PFSK-1 (cell line): ENCODE measurements around the gene MXI1.

Source experiments
- FOXP2 ChIP-seq: optimal IDR thresholded peaks from 2 replicates; pipeline ENCODE3; 2011; ENCODE audit warnings: borderline replicate concordance, control low read depth, inconsistent platforms; ENCODE audit not compliant: insufficient read depth; ENCODE audit errors: extremely low read length, extremely low read depth
- POLR2AphosphoS5 ChIP-seq: IDR thresholded peaks from 2 replicates; pipeline ENCODE4 v1.6.1; 2012; ENCODE audit warnings: low read depth, mild to moderate bottlenecking, control low read depth, low read length, moderate library complexity
- SIN3A ChIP-seq: IDR thresholded peaks from 2 replicates; pipeline ENCODE4 v1.6.1; 2012; ENCODE audit warnings: mild to moderate bottlenecking, low read length, moderate library complexity, borderline replicate concordance; ENCODE audit not compliant: insufficient read depth
- TAF1 ChIP-seq: IDR thresholded peaks from 2 replicates; pipeline ENCODE4 v1.6.1; 2012; ENCODE audit warnings: low read length, control low read depth, borderline replicate concordance; ENCODE audit not compliant: insufficient read depth
- TF ChIP-seq, protein P1 (sequence below), 2 experiments: IDR thresholded peaks; 2 replicates each; pipeline versions ENCODE4 v1.6.1 to v1.8.0; 2011 to 2012; ENCODE audit warnings: low read depth in 2 of 2, low read length in 2 of 2, control low read depth in 1 of 2, inconsistent platforms in 1 of 2, mild to moderate bottlenecking in 1 of 2, moderate library complexity in 1 of 2; ENCODE audit not compliant: insufficient read depth in 1 of 2

MXI1 gene

DNA sequence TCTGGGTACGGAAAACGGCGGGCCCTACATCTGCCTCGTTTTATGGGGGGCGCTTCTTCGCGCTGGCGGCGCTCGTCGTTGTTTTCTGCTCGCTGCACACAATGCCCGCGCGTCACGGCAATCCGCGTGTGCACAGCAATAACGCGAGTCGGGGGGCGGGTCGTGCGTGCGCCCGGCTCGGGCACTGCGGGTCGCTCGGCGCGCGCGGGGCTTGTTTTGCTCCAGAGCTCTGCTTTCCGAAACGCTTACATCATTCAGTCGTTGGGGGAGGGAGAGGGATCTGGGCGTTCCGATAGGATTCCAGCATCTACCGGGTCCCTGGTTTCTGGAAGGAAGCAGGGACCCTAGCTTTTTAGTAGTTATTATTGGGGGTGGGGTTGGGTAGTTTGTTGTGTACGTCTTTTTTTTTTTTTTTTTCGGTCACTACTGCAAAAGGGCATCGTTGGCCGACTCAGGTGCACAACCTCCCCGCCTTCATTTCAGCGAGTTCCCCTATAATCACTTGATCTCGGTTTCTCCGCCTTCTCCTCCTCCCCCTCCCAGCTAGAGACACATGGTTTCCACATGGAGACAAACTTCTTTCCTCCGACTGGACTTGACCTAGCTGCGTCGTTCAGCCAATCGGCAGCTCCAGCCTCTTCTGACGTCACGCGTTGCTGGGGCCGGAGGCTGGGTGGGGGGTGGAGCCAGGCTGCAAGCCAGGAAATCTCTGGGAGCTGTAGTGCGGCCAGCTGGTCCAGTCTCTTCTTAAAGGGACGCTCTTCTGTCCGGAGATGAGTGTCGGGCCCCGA is 3.5 kb downstream of the MXI1 start:
- TF ChIP-seq TAF1: 0 out of 2 replicates have a peak, but pooled peaks have one; percentile 32
- TF ChIP-seq SIN3A: peak; percentile 75; the same call in 1 of the 2 replicates
- TF ChIP-seq FOXP2: no peak
- TF ChIP-seq, protein P1, sequence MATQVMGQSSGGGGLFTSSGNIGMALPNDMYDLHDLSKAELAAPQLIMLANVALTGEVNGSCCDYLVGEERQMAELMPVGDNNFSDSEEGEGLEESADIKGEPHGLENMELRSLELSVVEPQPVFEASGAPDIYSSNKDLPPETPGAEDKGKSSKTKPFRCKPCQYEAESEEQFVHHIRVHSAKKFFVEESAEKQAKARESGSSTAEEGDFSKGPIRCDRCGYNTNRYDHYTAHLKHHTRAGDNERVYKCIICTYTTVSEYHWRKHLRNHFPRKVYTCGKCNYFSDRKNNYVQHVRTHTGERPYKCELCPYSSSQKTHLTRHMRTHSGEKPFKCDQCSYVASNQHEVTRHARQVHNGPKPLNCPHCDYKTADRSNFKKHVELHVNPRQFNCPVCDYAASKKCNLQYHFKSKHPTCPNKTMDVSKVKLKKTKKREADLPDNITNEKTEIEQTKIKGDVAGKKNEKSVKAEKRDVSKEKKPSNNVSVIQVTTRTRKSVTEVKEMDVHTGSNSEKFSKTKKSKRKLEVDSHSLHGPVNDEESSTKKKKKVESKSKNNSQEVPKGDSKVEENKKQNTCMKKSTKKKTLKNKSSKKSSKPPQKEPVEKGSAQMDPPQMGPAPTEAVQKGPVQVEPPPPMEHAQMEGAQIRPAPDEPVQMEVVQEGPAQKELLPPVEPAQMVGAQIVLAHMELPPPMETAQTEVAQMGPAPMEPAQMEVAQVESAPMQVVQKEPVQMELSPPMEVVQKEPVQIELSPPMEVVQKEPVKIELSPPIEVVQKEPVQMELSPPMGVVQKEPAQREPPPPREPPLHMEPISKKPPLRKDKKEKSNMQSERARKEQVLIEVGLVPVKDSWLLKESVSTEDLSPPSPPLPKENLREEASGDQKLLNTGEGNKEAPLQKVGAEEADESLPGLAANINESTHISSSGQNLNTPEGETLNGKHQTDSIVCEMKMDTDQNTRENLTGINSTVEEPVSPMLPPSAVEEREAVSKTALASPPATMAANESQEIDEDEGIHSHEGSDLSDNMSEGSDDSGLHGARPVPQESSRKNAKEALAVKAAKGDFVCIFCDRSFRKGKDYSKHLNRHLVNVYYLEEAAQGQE (IDR thresholded peaks at IDR 0.05; ENCODE audit: insufficient read depth in 1 of 2, low read depth in 2 of 2, low read length in 2 of 2): no peak
- TF ChIP-seq POLR2AphosphoS5: no peak

DNA sequence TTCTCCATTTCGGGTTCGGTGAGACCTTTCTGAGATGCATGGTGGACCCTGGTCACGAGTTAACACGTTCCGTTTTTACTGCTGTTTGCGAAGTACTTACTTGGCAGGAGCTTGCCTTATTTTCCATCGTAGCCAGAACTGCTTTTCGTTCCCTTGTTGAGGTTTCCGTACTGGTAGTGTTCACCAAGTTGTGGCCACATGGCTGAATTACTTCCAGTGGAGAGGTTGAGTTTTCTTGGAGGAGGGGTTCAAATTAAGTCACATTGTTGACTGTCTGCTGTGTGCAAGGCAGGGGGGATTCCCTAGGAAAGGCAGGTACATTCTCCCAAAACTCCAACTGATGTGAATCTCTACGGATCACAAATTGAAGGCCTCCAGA is 4.0 kb downstream of the MXI1 start:
- TF ChIP-seq, protein P1 (IDR thresholded peaks at IDR 0.05; ENCODE audit: insufficient read depth in 1 of 2, low read depth in 2 of 2, low read length in 2 of 2): no peak
- no peak for TF ChIP-seq POLR2AphosphoS5

DNA sequence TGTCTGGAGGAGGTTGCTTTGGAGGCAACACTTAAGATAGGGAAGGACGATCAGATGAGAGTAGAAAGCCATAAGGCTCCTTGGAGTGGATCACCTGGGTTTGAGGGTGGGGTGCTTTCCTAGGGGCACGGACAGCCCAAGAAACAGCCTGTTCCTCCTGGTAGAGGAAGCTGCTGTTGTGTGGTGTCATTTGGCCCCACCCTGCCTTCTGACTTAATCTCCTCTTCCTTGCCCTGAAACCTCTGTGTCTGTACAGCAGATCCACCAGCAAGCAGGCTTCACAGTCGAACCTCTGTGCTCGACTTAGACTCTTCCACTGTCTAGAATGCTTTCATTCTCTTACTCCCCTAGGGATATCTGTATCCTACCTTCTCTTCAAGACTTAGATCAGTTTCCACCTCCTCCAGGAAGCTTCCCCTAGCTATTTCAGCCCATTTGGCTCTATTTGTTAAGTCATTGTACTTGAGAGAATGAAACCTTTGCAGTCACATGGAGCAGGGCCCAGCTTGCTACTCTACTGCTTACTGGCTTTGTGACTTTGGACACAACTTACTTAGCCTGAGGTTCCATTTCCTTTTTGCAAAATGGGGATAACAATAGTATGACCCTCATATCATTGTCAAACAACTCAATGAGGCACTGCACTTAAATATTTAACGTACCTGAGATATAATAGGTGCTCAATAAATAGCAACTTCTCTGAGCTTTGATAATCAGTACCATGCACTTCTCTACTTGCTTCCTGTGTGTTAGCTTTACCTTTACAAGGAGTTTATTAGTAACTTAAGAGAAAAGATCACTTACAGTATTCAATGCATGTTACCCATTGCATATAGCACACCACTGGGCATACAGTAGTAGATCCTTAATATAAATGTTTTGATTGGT is 5.0 kb downstream of the MXI1 start:
- TF ChIP-seq POLR2AphosphoS5 (no peak), TAF1 (no peak), FOXP2 (no peak), SIN3A (no peak)
- TF ChIP-seq, protein P1 (IDR thresholded peaks at IDR 0.05; ENCODE audit: insufficient read depth in 1 of 2, low read depth in 2 of 2, low read length in 2 of 2): no peak

DNA sequence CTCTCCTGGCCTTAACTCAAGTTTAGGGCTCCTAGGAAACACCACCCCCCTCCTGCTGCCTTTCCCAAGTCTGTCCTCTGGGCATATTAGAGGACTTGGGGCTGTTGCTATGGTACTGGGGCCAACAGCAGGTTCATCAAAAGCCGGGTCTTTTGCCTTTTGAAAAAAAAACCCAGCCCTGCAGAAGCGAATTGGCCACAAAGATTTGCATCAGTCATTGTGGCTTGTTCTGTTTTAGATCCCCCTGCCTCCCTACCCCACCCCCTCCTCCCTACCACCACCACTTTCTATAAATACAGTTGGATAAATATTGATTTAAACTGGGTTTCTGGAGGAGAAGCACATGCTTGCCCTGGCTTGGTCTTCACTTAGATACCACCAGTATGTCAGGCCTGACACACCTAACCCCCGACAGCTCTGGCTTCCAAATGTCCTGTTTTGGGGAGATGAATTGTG is 7.0 kb downstream of the MXI1 start:
- TF ChIP-seq, protein P1 (IDR thresholded peaks at IDR 0.05; ENCODE audit: insufficient read depth in 1 of 2, low read depth in 2 of 2, low read length in 2 of 2): no peak
- TF ChIP-seq POLR2AphosphoS5: no peak
- no peak for TF ChIP-seq SIN3A
- TF ChIP-seq FOXP2: no peak
- no peak for TF ChIP-seq TAF1
